H9 (cell line): ENCODE data around the gene ACOT11. TPM values are rescaled to one million over a fixed set of nuclear protein-coding genes. Genes with fewer than 3 reads are reported as not detected.

Source experiments
- DNase-seq: peaks from one replicate; pipeline ENCODE4 v3.0.0-alpha.2; 2017
- H2AFZ ChIP-seq: one replicate; pipeline ENCODE4 v1.6.1; 2013; ENCODE audit warnings: mild to moderate bottlenecking, low read length, control low read depth, moderate library complexity
- H2AK5ac ChIP-seq: 2 replicates; pipeline ENCODE4 v1.6.1; 2013; ENCODE audit warnings: low read length, control low read depth, mixed read lengths; ENCODE audit not compliant: insufficient read length
- H2BK120ac ChIP-seq: one replicate; pipeline ENCODE4 v1.6.1; 2013; ENCODE audit warnings: low read depth, mild to moderate bottlenecking, low read length, control low read depth, inconsistent platforms; ENCODE audit not compliant: poor library complexity, severe bottlenecking
- H2BK12ac ChIP-seq: 2 replicates; pipeline ENCODE4 v1.6.1; 2013; ENCODE audit warnings: low read length, control low read depth, mixed read lengths, low read depth; ENCODE audit not compliant: insufficient read length
- H2BK15ac ChIP-seq: 2 replicates; pipeline ENCODE4 v1.6.1; 2013; ENCODE audit warnings: low read depth, low read length, control low read depth
- H2BK20ac ChIP-seq: one replicate; pipeline ENCODE4 v1.6.1; 2013; ENCODE audit warnings: low read depth, mild to moderate bottlenecking, low read length, control low read depth, inconsistent platforms; ENCODE audit not compliant: poor library complexity, severe bottlenecking
- H2BK5ac ChIP-seq: 2 replicates; pipeline ENCODE4 v1.6.1; 2013; ENCODE audit warnings: low read length, control low read depth, mixed read lengths; ENCODE audit not compliant: insufficient read length
- H3K14ac ChIP-seq: 2 replicates; pipeline ENCODE4 v1.6.1; 2013; ENCODE audit warnings: low read length, control low read depth; ENCODE audit not compliant: insufficient read depth
- H3K18ac ChIP-seq: 2 replicates; pipeline ENCODE4 v1.6.1; 2013; ENCODE audit warnings: low read depth, mild to moderate bottlenecking, mixed read lengths, low read length, control low read depth; ENCODE audit not compliant: insufficient read length
- H3K23ac ChIP-seq: 2 replicates; pipeline ENCODE4 v1.6.1; 2013; ENCODE audit warnings: low read length, control low read depth, mixed read lengths, low read depth; ENCODE audit not compliant: insufficient read length
- H3K23me2 ChIP-seq: 2 replicates; pipeline ENCODE4 v1.6.1; 2013; ENCODE audit warnings: low read depth, mild to moderate bottlenecking, mixed read lengths, low read length, control low read depth; ENCODE audit not compliant: insufficient read length, poor library complexity, severe bottlenecking
- H3K27ac ChIP-seq: 2 replicates; pipeline ENCODE4 v1.5.1; 2013; ENCODE audit warnings: low read length, control low read depth, mixed read lengths, low read depth; ENCODE audit not compliant: insufficient read length
- H3K27me3 ChIP-seq: 2 replicates; pipeline ENCODE4 v1.6.1; 2013; ENCODE audit warnings: low read length, control low read depth, inconsistent platforms; ENCODE audit not compliant: insufficient read depth
- H3K4ac ChIP-seq: 2 replicates; pipeline ENCODE4 v1.6.1; 2013; ENCODE audit warnings: low read depth, mild to moderate bottlenecking, control low read depth, inconsistent platforms, low read length, moderate library complexity
- H3K4me1 ChIP-seq: 2 replicates; pipeline ENCODE4 v1.6.1; 2013; ENCODE audit warnings: low read length, control low read depth, inconsistent platforms; ENCODE audit not compliant: insufficient read depth
- H3K4me2 ChIP-seq: 2 replicates; pipeline ENCODE4 v1.6.1; 2013; ENCODE audit warnings: low read length, control low read depth, mixed read lengths; ENCODE audit not compliant: insufficient read length, insufficient read depth
- H3K56ac ChIP-seq: 2 replicates; pipeline ENCODE4 v1.6.1; 2013; ENCODE audit warnings: low read depth, mild to moderate bottlenecking, mixed read lengths, low read length, control low read depth; ENCODE audit not compliant: insufficient read length
- H3K79me1 ChIP-seq: 2 replicates; pipeline ENCODE4 v1.6.1; 2013; ENCODE audit warnings: low read depth, mild to moderate bottlenecking, moderate library complexity, low read length, control low read depth, inconsistent platforms; ENCODE audit not compliant: insufficient read depth, poor library complexity, severe bottlenecking
- H3K79me2 ChIP-seq: 2 replicates; pipeline ENCODE4 v1.6.1; 2013; ENCODE audit warnings: low read length, control low read depth, inconsistent platforms; ENCODE audit not compliant: insufficient read depth
- H3K9ac ChIP-seq: 2 replicates; pipeline ENCODE4 v1.6.1; 2013; ENCODE audit warnings: low read length, control low read depth, mixed read lengths; ENCODE audit not compliant: insufficient read length; ENCODE audit errors: extremely low read depth
- H3K9me3 ChIP-seq: one replicate; pipeline ENCODE4 v1.6.1; 2013; ENCODE audit warnings: low read depth, low read length, inconsistent platforms; ENCODE audit not compliant: control insufficient read depth
- H3T11ph ChIP-seq: one replicate; pipeline ENCODE4 v1.6.1; 2013; ENCODE audit warnings: mild to moderate bottlenecking, low read length, control low read depth, inconsistent platforms
- H4K20me1 ChIP-seq: one replicate; pipeline ENCODE4 v1.6.1; 2013; ENCODE audit not compliant: control insufficient read depth, insufficient read length, insufficient read depth
- H4K5ac ChIP-seq: 2 replicates; pipeline ENCODE4 v1.6.1; 2013; ENCODE audit warnings: low read depth, mild to moderate bottlenecking, mixed read lengths, low read length, control low read depth; ENCODE audit not compliant: insufficient read length
- H4K8ac ChIP-seq: replicated peaks from 2 replicates; pipeline ENCODE4 v1.6.1; 2013; ENCODE audit warnings: low read length, control low read depth, mixed read lengths, low read depth; ENCODE audit not compliant: insufficient read length
- H4K91ac ChIP-seq: 2 replicates; pipeline ENCODE4 v1.6.1; 2013; ENCODE audit warnings: low read depth, mild to moderate bottlenecking, moderate library complexity, mixed read lengths, low read length, control low read depth; ENCODE audit not compliant: insufficient read length
- H3K27ac Mint-ChIP-seq, 3 experiments: 2 replicates in 2 of 3; 3 replicates in 1 of 3; pipeline ENCODE4 v1.8.0; 2020 to 2021; ENCODE audit warnings: mixed read lengths in 3 of 3, mild to moderate bottlenecking in 1 of 3, moderate library complexity in 1 of 3
- H3K27me3 Mint-ChIP-seq: 2 replicates; pipeline ENCODE4 v1.8.0; 2021; ENCODE audit warnings: low read depth, mild to moderate bottlenecking, moderate library complexity, mixed read lengths
- H3K36me3 Mint-ChIP-seq, 3 experiments: 2 replicates in 2 of 3; 3 replicates in 1 of 3; pipeline ENCODE4 v1.8.0; 2020 to 2021; ENCODE audit warnings: low read depth in 3 of 3, mixed read lengths in 3 of 3; ENCODE audit not compliant: insufficient read depth in 1 of 3
- H3K4me1 Mint-ChIP-seq, 2 experiments: 2 replicates each; pipeline ENCODE4 v1.8.0; 2020; ENCODE audit warnings: mixed read lengths in 2 of 2
- H3K4me3 Mint-ChIP-seq, 2 experiments: 2 replicates in 1 of 2; 3 replicates in 1 of 2; pipeline ENCODE4 v1.8.0; 2020 to 2021; ENCODE audit warnings: mild to moderate bottlenecking in 2 of 2, mixed read lengths in 2 of 2, moderate library complexity in 1 of 2
- H3K9me3 Mint-ChIP-seq, 2 experiments: 2 replicates in 1 of 2; 3 replicates in 1 of 2; pipeline ENCODE4 v1.8.0; 2020; ENCODE audit warnings: mild to moderate bottlenecking in 2 of 2, mixed read lengths in 2 of 2, moderate library complexity in 1 of 2
- CTCF ChIP-seq: fragments of 200-600 bp; sonication (generic); conservative IDR thresholded peaks from 3 replicates; pipeline ENCODE4 v1.8.0; 2021; ENCODE audit warnings: antibody characterized with exemption, mild to moderate bottlenecking
- WGBS: extraction: QIAGEN DNeasy Blood & Tissue Kit; methylation state at CpG from one replicate; pipeline ENCODE4 v1.1.7; 2013; ENCODE audit warnings: missing lambda C conversion rate, low lambda C conversion rate, mixed read lengths; ENCODE audit not compliant: insufficient read length; ENCODE audit errors: extremely low coverage; 5-methylcytosine and 5-hydroxymethylcytosine counted together
- total RNA-seq: library from RNA; stranded (reverse); gene quantifications from 2 replicates; pipeline ENCODE4 v1.2.1, GENCODE V29; 2021

ACOT11 gene
- total RNA-seq, 1 experiment from 2014 or later = 4.0 TPM

GRCh38 chr1:54583871-54584270 is 35.8 kb downstream of the ACOT11 start:
- Histone ChIP-seq H3T11ph (no peak overlapping the region), H3K23me2 (no peaks in the 10 kb centered on the region), H2BK20ac (no peak overlapping the region), H3K23ac (no peak overlapping the region), H3K18ac (peak overlapping the region; percentile 13), H2BK5ac (no peak overlapping the region), H2AK5ac (no peak overlapping the region), H4K91ac (peak overlapping the region; percentile 16), H3K4me1 (peaks cover 3% of the 10 kb centered on the region; the same call in 1 of the 2 replicates), H4K8ac (no peak overlapping the region), H4K20me1 (no peaks in the 10 kb centered on the region), H2BK12ac (no peak overlapping the region), H3K79me1 (no peaks in the 10 kb centered on the region), H2BK120ac (no peak overlapping the region), H3K27me3 (no peaks in the 10 kb centered on the region), H3K9me3 (no peaks in the 10 kb centered on the region), H3K27ac (no peak overlapping the region), H2AFZ (no peak overlapping the region), H3K9ac (no peak overlapping the region), H4K5ac (no peak overlapping the region), H3K4me2 (no peak overlapping the region), H3K79me2 (no peaks in the 10 kb centered on the region), H2BK15ac (no peak overlapping the region), H3K4ac (no peak overlapping the region), H3K56ac (no peak overlapping the region), H3K14ac (no peak overlapping the region)
- Mint-ChIP-seq H3K27me3 (no peaks in the 10 kb centered on the region), H3K4me3 (no peak overlapping the region), H3K36me3 (no peaks in the 10 kb centered on the region), H3K27ac (peak overlapping the region in 1 of 3 experiments; percentile 53; a peak in 1 of 7 replicates), H3K4me1 (peaks cover 37 to 43% of the 10 kb centered on the region in 2 experiments), H3K9me3 (no peaks in the 10 kb centered on the region)
- no peak for DNase-seq
- no CpG with 5 or more reads among the region's 2 CpGs for WGBS
- TF ChIP-seq CTCF = no peak
